ENCODE measurements around the gene PPP1R3A. TPM values are rescaled to one million over a fixed set of nuclear protein-coding genes. Genes with fewer than 3 reads are reported as not detected.

The PPP1R3A gene
- total and polyA plus RNA-seq, 10 of the 15 experiments (the other 5 are each of a cell fraction or from before 2014, with no cell fraction given), result not detected

DNA sequence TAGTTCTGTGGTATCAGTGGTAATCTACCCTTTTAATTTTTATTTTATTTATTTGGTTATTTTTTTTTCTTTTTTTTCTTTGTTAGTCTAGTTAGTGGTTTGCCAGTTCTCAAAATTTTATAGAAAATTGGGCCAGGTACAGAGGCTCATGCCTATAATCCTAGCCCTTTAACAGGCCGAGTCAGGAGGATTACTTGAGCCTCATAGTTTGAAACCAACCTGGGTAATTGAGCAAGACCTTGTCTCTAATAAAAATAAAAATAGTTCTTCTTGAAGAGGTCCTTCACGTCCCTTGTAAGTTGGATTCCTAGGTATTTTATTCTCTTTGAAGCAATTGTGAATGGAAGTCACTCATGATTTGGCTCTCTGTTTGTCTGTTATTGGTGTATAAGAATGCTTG is 51.5 kb downstream of the PPP1R3A start (continued):
- TF ChIP-seq, protein P1, sequence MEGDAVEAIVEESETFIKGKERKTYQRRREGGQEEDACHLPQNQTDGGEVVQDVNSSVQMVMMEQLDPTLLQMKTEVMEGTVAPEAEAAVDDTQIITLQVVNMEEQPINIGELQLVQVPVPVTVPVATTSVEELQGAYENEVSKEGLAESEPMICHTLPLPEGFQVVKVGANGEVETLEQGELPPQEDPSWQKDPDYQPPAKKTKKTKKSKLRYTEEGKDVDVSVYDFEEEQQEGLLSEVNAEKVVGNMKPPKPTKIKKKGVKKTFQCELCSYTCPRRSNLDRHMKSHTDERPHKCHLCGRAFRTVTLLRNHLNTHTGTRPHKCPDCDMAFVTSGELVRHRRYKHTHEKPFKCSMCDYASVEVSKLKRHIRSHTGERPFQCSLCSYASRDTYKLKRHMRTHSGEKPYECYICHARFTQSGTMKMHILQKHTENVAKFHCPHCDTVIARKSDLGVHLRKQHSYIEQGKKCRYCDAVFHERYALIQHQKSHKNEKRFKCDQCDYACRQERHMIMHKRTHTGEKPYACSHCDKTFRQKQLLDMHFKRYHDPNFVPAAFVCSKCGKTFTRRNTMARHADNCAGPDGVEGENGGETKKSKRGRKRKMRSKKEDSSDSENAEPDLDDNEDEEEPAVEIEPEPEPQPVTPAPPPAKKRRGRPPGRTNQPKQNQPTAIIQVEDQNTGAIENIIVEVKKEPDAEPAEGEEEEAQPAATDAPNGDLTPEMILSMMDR (IDR thresholded peaks at IDR 0.05 in 2 of 3, conservative IDR thresholded peaks at IDR 0.05 in 1 of 3; ENCODE audit: control insufficient read depth in 2 of 3, extremely low read depth in 1 of 3, insufficient read depth in 1 of 3, low read depth in 3 of 3, low read length in 3 of 3), result no peak
- no peak for TF ChIP-seq NFYA (IDR thresholded peaks at IDR 0.05; ENCODE audit: borderline replicate concordance, low read depth, low read length)
- TF ChIP-seq, protein P2, sequence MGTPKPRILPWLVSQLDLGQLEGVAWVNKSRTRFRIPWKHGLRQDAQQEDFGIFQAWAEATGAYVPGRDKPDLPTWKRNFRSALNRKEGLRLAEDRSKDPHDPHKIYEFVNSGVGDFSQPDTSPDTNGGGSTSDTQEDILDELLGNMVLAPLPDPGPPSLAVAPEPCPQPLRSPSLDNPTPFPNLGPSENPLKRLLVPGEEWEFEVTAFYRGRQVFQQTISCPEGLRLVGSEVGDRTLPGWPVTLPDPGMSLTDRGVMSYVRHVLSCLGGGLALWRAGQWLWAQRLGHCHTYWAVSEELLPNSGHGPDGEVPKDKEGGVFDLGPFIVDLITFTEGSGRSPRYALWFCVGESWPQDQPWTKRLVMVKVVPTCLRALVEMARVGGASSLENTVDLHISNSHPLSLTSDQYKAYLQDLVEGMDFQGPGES (IDR thresholded peaks at IDR 0.05), result no peak
- no peak for TF ChIP-seq KLF5 (IDR thresholded peaks at IDR 0.05; ENCODE audit: partially characterized antibody)
- TF ChIP-seq, protein P3, sequence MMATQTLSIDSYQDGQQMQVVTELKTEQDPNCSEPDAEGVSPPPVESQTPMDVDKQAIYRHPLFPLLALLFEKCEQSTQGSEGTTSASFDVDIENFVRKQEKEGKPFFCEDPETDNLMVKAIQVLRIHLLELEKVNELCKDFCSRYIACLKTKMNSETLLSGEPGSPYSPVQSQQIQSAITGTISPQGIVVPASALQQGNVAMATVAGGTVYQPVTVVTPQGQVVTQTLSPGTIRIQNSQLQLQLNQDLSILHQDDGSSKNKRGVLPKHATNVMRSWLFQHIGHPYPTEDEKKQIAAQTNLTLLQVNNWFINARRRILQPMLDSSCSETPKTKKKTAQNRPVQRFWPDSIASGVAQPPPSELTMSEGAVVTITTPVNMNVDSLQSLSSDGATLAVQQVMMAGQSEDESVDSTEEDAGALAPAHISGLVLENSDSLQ (IDR thresholded peaks at IDR 0.05), result no peak

DNA sequence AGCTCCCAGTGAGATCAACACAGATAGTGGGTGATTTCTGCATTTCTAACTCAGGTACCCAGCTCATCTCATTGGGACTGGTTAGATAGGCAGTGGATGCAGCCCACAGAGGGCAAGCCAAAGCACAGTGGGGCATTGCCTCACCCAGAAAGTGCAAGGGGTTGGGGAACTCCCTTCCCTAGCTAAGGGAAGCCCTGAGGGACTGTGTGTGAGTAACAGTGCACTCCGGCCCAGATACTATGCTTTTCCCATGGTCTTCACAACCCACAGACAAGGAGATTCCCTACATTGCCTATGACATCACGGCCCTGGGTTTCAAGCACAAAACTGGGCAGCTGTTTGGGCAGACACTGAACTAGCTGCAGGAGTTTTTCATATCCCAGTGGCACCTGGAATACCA is 62.8 kb downstream of the PPP1R3A start:
- Histone ChIP-seq H3K79me2 (ENCODE audit: control insufficient read depth, insufficient read depth, low read length) (no peaks in the 10 kb centered on the region), H3K27ac (ENCODE audit: control insufficient read depth, insufficient read depth) (no peak overlapping the region), H3K9me3 (replicated peaks; ENCODE audit: control insufficient read depth, insufficient read depth, low read length) (no peaks in the 10 kb centered on the region), H2AFZ (ENCODE audit: control insufficient read depth, low read depth, low read length) (no peak overlapping the region), H3K4me2 (ENCODE audit: control insufficient read depth, insufficient read depth) (no peak overlapping the region), H3K4me1 (ENCODE audit: control insufficient read depth, insufficient read depth, low read length) (no peaks in the 10 kb centered on the region), H4K20me1 (ENCODE audit: control insufficient read depth, insufficient read depth) (no peaks in the 10 kb centered on the region), H3K27me3 (replicated peaks in 1 of 2; ENCODE audit: control insufficient read depth in 2 of 2, insufficient read depth in 2 of 2, low read length in 1 of 2) (no peaks in the 10 kb centered on the region), H3K9ac (ENCODE audit: control insufficient read depth, insufficient read depth, low read length) (no peak overlapping the region), H3K36me3 (ENCODE audit: control insufficient read depth in 2 of 2, insufficient read depth in 2 of 2, low read length in 1 of 2) (no peaks in the 10 kb centered on the region), H3K4me3 (no peak overlapping the region)
- ATAC-seq (no peak), FAIRE-seq (no peak), DNase-seq (ENCODE audit: low read depth, low spot score) (no peak)
- intact Hi-C loops (cut with micrococcal nuclease; ENCODE audit: unreplicated experiment), result no loop called here
- in situ Hi-C loops (cut with MboI), result no loop called here
- no TSS peak for BruUV-seq (replicated peaks)
- RAD21 ChIA-PET (ENCODE audit: unreplicated experiment), result no interaction called here
- 0% methylated on average over 2 of the region's 2 CpGs for WGBS (ENCODE audit: insufficient coverage, insufficient replicate concordance, low lambda C conversion rate, missing lambda C conversion rate)
- POLR2A ChIA-PET, result no interaction called here
- CTCF ChIA-PET, result no interaction called here
- SMC1A ChIA-PET (ENCODE audit: uncharacterized antibody, unreplicated experiment), result no interaction called here
- no peak for TF ChIP-seq YY1 (IDR thresholded peaks at IDR 0.05; ENCODE audit: low read depth, low read length)
- TF ChIP-seq BHLHE40 (IDR thresholded peaks at IDR 0.05; ENCODE audit: borderline replicate concordance in 1 of 2, low read depth in 2 of 2, low read length in 1 of 2), result no peak
- no peak for TF ChIP-seq CHD1 (IDR thresholded peaks at IDR 0.05; ENCODE audit: low read depth, low read length)
- TF ChIP-seq, protein P4, sequence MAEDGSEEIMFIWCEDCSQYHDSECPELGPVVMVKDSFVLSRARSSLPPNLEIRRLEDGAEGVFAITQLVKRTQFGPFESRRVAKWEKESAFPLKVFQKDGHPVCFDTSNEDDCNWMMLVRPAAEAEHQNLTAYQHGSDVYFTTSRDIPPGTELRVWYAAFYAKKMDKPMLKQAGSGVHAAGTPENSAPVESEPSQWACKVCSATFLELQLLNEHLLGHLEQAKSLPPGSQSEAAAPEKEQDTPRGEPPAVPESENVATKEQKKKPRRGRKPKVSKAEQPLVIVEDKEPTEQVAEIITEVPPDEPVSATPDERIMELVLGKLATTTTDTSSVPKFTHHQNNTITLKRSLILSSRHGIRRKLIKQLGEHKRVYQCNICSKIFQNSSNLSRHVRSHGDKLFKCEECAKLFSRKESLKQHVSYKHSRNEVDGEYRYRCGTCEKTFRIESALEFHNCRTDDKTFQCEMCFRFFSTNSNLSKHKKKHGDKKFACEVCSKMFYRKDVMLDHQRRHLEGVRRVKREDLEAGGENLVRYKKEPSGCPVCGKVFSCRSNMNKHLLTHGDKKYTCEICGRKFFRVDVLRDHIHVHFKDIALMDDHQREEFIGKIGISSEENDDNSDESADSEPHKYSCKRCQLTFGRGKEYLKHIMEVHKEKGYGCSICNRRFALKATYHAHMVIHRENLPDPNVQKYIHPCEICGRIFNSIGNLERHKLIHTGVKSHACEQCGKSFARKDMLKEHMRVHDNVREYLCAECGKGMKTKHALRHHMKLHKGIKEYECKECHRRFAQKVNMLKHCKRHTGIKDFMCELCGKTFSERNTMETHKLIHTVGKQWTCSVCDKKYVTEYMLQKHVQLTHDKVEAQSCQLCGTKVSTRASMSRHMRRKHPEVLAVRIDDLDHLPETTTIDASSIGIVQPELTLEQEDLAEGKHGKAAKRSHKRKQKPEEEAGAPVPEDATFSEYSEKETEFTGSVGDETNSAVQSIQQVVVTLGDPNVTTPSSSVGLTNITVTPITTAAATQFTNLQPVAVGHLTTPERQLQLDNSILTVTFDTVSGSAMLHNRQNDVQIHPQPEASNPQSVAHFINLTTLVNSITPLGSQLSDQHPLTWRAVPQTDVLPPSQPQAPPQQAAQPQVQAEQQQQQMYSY (CRISPR knock-in tag; IDR thresholded peaks at IDR 0.05), result no peak
- no peak for TF ChIP-seq TARDBP (IDR thresholded peaks at IDR 0.05; ENCODE audit: borderline replicate concordance)
- TF ChIP-seq RAD51 (IDR thresholded peaks at IDR 0.05), result no peak
- TF ChIP-seq MYC (IDR thresholded peaks at IDR 0.05; ENCODE audit: insufficient read depth, insufficient read length, insufficient replicate concordance, low read length, severe bottlenecking), result no peak
- no peak for TF ChIP-seq KDM1A (IDR thresholded peaks at IDR 0.05; ENCODE audit: borderline replicate concordance)
- TF ChIP-seq NR2C1 (IDR thresholded peaks at IDR 0.05), result no peak
- TF ChIP-seq ZNF384 (IDR thresholded peaks at IDR 0.05; ENCODE audit: borderline replicate concordance, low read depth, low read length), result no peak
- no peak for TF ChIP-seq RCOR1 (conservative IDR thresholded peaks at IDR 0.05; ENCODE audit: low read depth, low read length)
